Activated T-cell treated with anti-CD3 and anti-CD28 coated beads, Interleukin-2, amount 50 U/mL, for 4 hours (primary cell): ENCODE measurements around the gene ZNF622. TPM values are rescaled to one million over a fixed set of nuclear protein-coding genes. Genes with fewer than 3 reads are reported as not detected.

Experiments
- ATAC-seq, 2 donors: fragments of 200-7000 bp; cut with Tn5 transposase; one replicate each; pipeline ENCODE4 v1.10.0; 2021
- DNase-seq: peaks from one replicate; pipeline ENCODE4 v3.0.0-alpha.2; 2020
- H3K27me3 Mint-ChIP-seq: one replicate; pipeline ENCODE4 v1.8.0; 2021; ENCODE audit warnings: low read depth, mixed read lengths
- H3K36me3 Mint-ChIP-seq: one replicate; pipeline ENCODE4 v1.8.0; 2022; ENCODE audit warnings: mixed read lengths; ENCODE audit not compliant: insufficient read depth
- H3K4me1 Mint-ChIP-seq: one replicate; pipeline ENCODE4 v1.8.0; 2021; ENCODE audit warnings: low read depth, mixed read lengths
- H3K4me3 Mint-ChIP-seq: one replicate; pipeline ENCODE4 v1.8.0; 2021; ENCODE audit warnings: mild to moderate bottlenecking, moderate library complexity, mixed read lengths
- H3K9me3 Mint-ChIP-seq: one replicate; pipeline ENCODE4 v1.8.0; 2021; ENCODE audit warnings: mixed read lengths
- total RNA-seq, 3 donors: library from RNA; stranded (reverse); gene quantifications; one replicate each; pipeline ENCODE4 v1.2.1, GENCODE V29; 2021

Gene ZNF622, protein sequence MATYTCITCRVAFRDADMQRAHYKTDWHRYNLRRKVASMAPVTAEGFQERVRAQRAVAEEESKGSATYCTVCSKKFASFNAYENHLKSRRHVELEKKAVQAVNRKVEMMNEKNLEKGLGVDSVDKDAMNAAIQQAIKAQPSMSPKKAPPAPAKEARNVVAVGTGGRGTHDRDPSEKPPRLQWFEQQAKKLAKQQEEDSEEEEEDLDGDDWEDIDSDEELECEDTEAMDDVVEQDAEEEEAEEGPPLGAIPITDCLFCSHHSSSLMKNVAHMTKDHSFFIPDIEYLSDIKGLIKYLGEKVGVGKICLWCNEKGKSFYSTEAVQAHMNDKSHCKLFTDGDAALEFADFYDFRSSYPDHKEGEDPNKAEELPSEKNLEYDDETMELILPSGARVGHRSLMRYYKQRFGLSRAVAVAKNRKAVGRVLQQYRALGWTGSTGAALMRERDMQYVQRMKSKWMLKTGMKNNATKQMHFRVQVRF
- 10 to 100 TPM; 59.3 to 63.5 (median 63.4) TPM for total RNA-seq

DNA sequence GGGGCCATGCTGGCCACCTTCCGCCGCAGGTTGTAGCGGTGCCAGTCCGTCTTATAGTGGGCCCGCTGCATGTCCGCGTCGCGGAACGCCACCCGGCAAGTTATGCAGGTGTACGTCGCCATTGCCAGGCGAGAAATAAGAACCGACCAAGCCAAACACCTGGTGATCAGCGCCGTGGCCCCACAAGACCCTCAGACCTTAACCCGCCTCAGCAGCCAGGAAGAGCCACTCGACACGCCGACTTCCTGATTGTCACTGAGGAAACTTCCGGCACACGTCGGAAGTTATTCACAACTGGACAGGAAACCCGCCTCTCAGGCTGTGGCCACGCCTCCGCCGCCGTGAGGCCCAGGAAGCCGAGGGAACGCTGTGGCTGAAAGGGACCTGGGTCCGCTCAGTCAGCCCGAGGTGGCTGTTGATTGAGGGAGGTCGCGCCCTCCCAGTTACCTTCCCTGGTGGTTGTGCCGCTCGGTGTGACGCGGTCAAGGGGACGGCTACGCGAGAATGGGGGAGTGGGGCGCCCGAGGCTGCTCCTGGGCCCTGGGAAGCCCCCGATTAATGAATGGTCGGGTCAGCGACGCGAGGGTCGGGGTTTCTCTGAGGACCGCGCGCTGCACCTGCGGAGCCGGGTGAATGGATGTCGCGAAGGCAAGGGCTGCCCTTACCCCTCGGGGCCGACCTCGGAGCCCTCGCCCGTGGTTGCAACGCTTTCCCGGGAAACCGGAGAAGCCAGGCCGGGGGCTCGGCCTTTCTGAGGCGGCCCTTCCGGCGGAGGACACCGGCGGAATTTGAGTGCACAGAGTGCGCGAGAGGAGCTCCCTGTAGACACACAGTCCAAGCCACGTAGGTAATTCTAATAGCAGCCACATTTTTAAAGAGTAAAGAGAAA is at the start of gene ZNF622:
Gene ZNF622 (minus strand): TSS at position 257 of the 889 bp plus-strand sequence. CDS start 135 bp downstream, at position 122.
- DNase-seq: peak; percentile 80
- peak; percentile 81 to 82 for ATAC-seq
- Mint-ChIP-seq H3K27me3 (no peaks in the 10 kb centered on the region), H3K9me3 (no peaks in the 10 kb centered on the region), H3K4me3 (peak within 1 kb of the TSS; percentile 99), H3K36me3 (peaks cover 28% of the 10 kb centered on the region), H3K4me1 (peaks cover 77% of the 10 kb centered on the region)

DNA sequence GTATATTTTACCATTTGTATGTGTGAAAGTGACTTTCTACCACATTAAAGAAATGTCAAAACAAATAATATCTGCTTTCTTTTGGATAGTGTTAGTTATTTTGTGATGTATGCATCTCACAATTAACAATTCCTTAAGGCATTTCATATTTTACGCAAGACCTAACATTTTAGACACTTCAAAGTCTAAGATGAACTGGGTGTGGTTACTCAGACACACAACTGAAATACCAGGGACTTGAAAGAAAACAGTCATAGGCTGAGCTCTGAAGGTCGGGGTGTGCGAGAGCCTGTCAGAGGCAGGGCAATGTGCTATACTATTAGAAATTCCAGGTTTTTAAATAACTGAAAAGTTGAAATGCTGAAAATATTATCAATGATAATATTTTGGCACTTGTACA is 44.5 kb upstream of the ZNF622 start:
- H3K27me3 Mint-ChIP-seq: no peaks in the 10 kb centered on the region
- H3K4me3 Mint-ChIP-seq: no peak overlapping the region
- peaks cover 21% of the 10 kb centered on the region for H3K4me1 Mint-ChIP-seq
- no peaks in the 10 kb centered on the region for H3K9me3 Mint-ChIP-seq
- peaks cover 9% of the 10 kb centered on the region for H3K36me3 Mint-ChIP-seq
- ATAC-seq (no peak), DNase-seq (no peak)

DNA sequence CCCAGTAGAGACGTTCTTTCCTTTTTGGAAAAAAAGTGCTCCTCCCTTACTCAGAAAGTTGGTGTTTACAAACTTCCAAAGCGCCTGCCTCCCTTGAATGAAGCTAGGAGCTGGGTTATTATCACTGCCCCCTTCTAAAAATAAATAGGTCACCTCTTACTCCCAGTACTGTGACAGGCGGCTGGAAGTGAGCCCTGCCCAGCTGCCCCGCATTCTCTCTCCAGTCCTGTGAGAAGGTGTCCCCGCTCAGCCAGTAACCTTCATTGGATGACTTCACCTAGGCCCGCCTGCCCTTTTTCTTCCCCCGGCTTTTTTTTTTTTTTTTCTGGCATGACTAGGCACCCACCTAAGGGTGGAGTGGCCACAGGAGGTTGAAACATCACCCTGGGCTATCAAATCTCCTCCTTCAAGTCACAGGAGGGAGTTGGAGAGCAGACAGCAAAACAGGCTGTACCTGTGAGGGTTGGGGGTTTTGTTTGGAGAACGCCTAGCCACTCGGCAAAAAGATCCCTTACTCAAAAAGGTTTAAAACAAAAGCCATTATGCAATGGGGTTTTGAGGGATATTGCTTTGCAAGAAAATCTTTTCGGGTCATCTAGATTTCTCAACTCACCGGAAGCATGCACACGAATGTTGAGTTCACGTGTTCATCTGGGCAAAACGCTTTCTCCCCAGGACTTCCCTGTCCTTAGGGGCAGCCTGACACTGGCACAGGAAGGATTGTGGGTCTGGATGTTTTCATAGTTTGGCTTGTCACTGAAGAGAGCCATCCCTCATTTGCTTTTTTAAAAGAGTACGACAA is 43.3 kb upstream of the ZNF622 start:
- Mint-ChIP-seq H3K36me3 (peaks cover 18% of the 10 kb centered on the region), H3K27me3 (no peaks in the 10 kb centered on the region), H3K9me3 (no peaks in the 10 kb centered on the region), H3K4me1 (peaks cover 23% of the 10 kb centered on the region), H3K4me3 (no peak overlapping the region)
- ATAC-seq (no peak), DNase-seq (no peak)

DNA sequence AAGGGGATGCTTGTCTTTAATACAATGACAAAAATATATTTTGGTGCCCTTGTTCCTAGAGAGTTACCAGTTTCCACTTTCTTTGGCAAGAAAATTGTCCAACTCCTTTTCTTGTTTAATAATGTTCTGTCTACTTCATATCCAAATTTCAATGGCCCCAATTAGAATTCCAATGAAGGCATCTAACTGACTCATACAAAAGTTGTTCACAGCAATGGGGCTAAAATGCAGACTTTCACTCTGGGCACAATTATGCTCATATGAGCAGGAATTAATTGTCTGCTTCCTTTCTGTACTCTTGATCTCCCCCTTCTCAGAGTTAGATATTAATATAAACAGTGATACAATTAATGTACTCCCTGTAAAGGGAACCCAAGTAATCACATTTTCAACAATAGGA is 42.1 kb upstream of the ZNF622 start:
- DNase-seq (no peak), ATAC-seq (no peak)
- peaks cover 22% of the 10 kb centered on the region for H3K4me1 Mint-ChIP-seq
- H3K4me3 Mint-ChIP-seq: no peak overlapping the region
- peaks cover 20% of the 10 kb centered on the region for H3K36me3 Mint-ChIP-seq
- no peaks in the 10 kb centered on the region for H3K27me3 Mint-ChIP-seq
- no peaks in the 10 kb centered on the region for H3K9me3 Mint-ChIP-seq

DNA sequence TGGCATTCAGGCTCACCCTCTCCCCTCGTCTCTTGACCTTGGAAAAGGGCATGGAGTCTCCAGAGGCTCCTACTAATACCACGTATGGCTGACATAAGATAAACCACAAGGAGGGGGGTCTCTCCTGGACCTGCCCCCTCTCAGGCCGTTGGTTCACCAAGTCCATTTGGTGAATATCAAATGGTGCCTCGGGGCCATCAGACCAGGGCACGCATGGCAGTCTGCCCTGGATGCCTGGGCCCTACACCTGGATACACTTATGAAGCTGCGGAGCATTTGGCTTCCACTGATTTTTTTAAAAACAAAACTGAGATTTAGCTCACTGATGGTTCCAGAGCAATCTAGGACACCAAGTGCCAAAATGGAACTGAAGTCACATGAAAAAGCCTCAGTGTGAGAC is 40.3 kb upstream of the ZNF622 start:
- Mint-ChIP-seq H3K36me3 (peaks cover 19% of the 10 kb centered on the region), H3K4me3 (no peak overlapping the region), H3K4me1 (peaks cover 12% of the 10 kb centered on the region), H3K9me3 (no peaks in the 10 kb centered on the region), H3K27me3 (no peaks in the 10 kb centered on the region)
- no peak for DNase-seq
- no peak for ATAC-seq

DNA sequence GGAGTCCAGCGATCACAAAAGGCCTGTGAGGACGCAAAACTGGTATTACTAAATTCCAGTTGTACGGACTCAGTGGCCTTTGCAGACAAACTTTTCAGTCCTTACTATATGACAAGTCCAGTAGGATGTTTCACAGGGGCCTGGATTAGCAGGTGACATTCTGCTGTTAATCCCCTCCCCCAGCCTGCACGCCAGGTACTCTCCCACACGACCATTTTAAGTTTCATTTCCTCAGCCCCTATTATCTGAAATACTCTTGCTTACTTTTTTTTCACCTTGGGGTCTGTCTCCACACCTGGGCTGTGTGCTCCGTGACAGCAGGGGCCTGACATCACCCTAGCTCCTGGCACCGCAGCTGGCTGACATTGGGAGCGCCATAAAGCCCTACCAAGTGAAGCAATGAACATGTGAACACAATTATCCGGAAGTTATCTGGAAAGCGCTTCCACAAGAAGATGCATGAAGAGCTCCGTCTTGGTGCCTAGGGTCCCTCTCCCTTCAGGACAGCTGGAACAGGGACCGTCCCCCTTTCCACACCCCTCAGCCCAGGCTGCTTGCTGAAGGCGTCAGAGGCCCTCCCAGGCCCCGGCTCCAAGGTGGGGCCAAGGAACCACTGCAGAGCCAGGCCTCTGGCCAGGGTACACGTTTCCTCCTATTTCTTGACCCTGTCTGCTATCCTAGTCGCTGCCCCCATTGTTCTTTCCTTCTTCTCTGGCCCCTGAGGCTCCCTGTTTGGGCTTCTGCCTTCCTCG is 39.7 kb upstream of the ZNF622 start:
- ATAC-seq: no peak
- no peak for DNase-seq
- peaks cover 22% of the 10 kb centered on the region for H3K36me3 Mint-ChIP-seq
- peaks cover 10% of the 10 kb centered on the region for H3K4me1 Mint-ChIP-seq
- no peaks in the 10 kb centered on the region for H3K27me3 Mint-ChIP-seq
- no peaks in the 10 kb centered on the region for H3K9me3 Mint-ChIP-seq
- no peak overlapping the region for H3K4me3 Mint-ChIP-seq

DNA sequence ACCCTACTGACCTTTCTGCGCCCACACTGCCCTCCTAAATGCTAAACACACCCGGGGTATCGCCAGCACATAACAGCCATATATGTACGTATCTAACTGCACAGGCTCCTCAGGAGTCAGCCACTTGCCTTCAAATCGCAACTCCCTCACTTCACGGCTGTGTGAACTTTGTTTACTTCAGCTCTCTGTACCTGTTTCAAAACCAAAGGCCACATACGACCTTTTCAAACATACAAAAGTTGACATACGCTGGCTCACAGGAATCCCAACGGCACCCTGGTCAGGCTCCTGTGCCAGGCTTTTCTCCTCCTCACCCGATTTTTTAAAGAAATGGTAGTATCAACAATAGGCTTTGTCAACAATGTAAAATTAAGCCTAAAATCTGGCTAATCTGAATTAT is 39.0 kb upstream of the ZNF622 start:
- Mint-ChIP-seq H3K9me3 (no peaks in the 10 kb centered on the region), H3K4me1 (peaks cover 9% of the 10 kb centered on the region), H3K27me3 (no peaks in the 10 kb centered on the region), H3K36me3 (peaks cover 25% of the 10 kb centered on the region), H3K4me3 (no peak overlapping the region)
- ATAC-seq (no peak), DNase-seq (no peak)

DNA sequence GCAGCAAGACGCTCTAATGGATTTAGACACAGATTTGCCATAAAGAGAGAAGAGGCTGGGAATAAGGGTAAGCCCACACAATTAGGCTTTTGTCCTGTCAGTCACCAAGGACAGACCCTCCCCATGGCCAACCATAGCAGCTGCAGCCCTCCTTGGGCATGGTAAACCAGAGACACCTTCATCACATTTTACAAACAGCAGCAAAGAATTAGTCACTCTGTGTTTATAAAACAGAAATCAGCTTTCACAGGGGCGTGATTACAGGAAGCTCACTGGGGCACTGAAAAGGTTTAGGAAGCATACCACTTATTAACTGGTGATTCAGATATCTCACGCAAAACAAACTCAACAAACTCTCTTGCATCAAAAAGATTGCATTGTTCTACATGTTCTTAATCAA is 37.3 kb upstream of the ZNF622 start:
- no peaks in the 10 kb centered on the region for H3K27me3 Mint-ChIP-seq
- DNase-seq (no peak), ATAC-seq (no peak)
- H3K4me1 Mint-ChIP-seq: peaks cover 5% of the 10 kb centered on the region
- no peak overlapping the region for H3K4me3 Mint-ChIP-seq
- H3K36me3 Mint-ChIP-seq: peaks cover 26% of the 10 kb centered on the region
- peaks cover 4% of the 10 kb centered on the region for H3K9me3 Mint-ChIP-seq

DNA sequence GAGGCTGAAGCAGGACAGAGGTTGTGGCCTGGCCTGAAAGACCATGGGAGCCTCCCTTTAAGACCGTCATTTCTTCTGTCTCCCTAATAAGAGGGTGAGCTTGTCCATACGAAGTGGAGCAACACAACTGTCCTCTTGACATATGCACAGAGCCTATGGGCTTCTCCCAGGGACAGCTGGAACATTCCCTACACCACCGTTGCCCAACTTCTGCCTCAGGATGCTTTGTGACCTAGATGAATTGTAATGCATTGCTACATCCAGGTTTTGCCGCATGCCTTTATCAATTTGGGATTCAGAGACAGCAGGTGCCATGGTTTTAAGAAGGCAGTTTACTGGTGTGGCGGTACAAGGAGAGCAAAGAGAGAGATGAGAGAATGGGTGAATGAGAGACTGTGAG is 34.4 kb upstream of the ZNF622 start:
- H3K4me3 Mint-ChIP-seq: no peak overlapping the region
- H3K27me3 Mint-ChIP-seq: no peaks in the 10 kb centered on the region
- DNase-seq: no peak
- peaks cover 22% of the 10 kb centered on the region for H3K9me3 Mint-ChIP-seq
- no peak for ATAC-seq
- peaks cover 26% of the 10 kb centered on the region for H3K36me3 Mint-ChIP-seq
- H3K4me1 Mint-ChIP-seq: peaks cover 5% of the 10 kb centered on the region

DNA sequence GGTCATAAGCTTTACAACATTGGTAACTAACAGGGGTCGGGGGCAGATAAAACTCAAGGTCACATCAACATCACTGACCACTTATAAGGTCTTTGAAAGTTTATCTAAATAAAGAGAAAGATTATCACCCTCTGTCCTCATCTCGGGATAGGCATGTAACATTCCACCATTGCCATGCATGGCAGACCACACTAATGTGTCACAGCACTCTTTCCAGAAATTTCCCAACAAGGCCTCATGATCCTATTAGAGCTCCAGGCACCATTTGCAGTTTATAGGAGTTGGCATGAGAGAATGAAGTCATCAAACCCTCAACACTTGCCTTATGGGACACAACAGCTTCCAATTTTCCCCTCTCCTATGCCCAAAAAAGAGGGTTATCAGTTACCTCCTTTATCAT is 31.9 kb upstream of the ZNF622 start:
- DNase-seq (no peak), ATAC-seq (no peak)
- peaks cover 24% of the 10 kb centered on the region for H3K36me3 Mint-ChIP-seq
- no peaks in the 10 kb centered on the region for H3K27me3 Mint-ChIP-seq
- H3K4me1 Mint-ChIP-seq: peaks cover 12% of the 10 kb centered on the region
- H3K9me3 Mint-ChIP-seq: peaks cover 28% of the 10 kb centered on the region
- no peak overlapping the region for H3K4me3 Mint-ChIP-seq

DNA sequence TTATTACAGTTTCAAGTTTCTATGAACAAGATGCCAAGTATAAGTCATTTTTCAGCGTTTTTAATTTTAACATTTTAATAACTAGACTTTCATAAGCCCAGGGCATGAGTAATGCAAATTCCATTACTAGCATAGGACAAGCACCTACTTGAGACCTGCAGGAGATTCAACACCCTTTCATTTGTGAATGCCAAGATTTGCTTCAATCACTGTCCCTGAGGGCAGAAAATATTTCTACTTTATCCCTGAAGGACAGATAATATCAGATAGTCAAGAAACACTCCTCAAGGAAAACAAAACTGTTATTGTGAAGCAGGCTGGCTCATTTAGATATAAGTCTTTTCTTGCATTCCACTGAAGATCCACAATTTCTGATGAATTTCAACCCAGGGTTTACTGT is 27.7 kb upstream of the ZNF622 start:
- Mint-ChIP-seq H3K9me3 (peaks cover 28% of the 10 kb centered on the region), H3K4me1 (peaks cover 17% of the 10 kb centered on the region), H3K27me3 (no peaks in the 10 kb centered on the region), H3K36me3 (peaks cover 15% of the 10 kb centered on the region), H3K4me3 (no peak overlapping the region)
- DNase-seq (no peak), ATAC-seq (no peak)

DNA sequence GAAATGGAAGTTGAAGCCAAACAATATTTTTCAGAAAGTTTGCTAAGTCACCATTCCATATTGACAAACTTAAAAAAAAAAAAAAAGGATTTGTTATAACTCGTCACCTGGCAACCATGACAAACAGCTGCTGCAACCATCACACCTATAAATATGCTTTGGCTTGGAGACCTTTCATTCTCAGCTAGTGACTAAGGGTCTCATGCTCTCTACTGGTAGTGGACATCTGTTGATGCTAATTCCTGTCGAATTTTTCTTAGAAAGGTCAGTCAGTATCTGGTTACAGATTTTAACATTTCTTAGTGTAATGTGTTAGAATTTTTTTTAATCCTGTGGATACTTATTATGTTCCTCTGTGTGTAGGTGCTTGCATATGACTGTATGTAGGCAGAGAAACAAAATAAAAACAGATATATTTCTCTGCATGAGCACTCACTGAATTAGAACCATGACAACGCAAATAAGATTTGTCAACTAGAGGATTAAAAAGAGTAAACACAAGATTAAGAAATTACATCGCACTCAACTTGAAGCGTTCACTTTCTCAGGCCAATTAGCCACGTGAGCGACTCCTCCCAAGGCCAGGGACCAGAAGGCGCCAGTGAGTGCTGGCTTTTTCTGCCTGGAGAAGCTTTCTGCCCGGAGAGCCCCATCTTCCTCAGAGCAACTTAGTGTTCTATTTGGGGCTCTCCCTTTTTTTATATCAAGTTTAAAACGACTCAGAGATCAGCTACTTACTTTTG is 27.0 kb upstream of the ZNF622 start:
- ATAC-seq: no peak
- no peak for DNase-seq
- Mint-ChIP-seq H3K9me3 (peaks cover 21% of the 10 kb centered on the region), H3K36me3 (peaks cover 15% of the 10 kb centered on the region), H3K4me1 (peaks cover 17% of the 10 kb centered on the region), H3K4me3 (no peak overlapping the region), H3K27me3 (no peaks in the 10 kb centered on the region)

DNA sequence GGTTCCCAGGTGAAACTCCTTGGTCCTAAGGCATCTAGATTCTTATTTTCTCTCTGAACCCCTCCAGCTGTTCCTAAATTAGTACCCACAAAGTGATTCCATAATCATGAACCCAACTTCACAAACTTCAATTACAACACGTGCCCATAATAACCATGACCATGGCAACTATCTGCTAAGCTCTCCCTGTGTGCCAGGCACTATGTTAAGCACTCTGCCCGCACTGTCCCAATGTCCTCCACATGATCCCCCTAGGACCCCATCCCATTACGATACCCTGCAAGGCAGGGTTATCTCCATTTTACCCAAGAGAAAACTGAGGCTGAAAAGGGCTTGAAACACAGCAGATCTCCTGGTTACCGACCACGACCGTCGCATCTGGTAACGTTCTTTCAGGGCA is 25.3 kb upstream of the ZNF622 start:
- ATAC-seq: no peak
- H3K9me3 Mint-ChIP-seq: peaks cover 10% of the 10 kb centered on the region
- H3K4me3 Mint-ChIP-seq: no peak overlapping the region
- DNase-seq: no peak
- H3K36me3 Mint-ChIP-seq: peaks cover 11% of the 10 kb centered on the region
- H3K4me1 Mint-ChIP-seq: peaks cover 24% of the 10 kb centered on the region
- no peaks in the 10 kb centered on the region for H3K27me3 Mint-ChIP-seq
